SK-N-SH treated with all-trans-retinoic acid at 6 μM for 48 hours (cell line): ENCODE measurements around the gene NKD2.

Experiments used
- CSDC2 ChIP-seq: fragments of 250-450 bp; sonication (Bioruptor Pico); IDR thresholded peaks from 2 replicates; pipeline ENCODE4 v1.5.0; 2020; ENCODE audit warnings: mild to moderate bottlenecking, moderate library complexity
- SNAI2 ChIP-seq: fragments of 250-450 bp; sonication (Bioruptor Pico); IDR thresholded peaks from 2 replicates; pipeline ENCODE4 v1.5.0; 2020; ENCODE audit warnings: mild to moderate bottlenecking, moderate library complexity
- TOX ChIP-seq: fragments of 250-450 bp; sonication (Bioruptor Pico); IDR thresholded peaks from 2 replicates; pipeline ENCODE4 v1.8.0; 2021; ENCODE audit warnings: mild to moderate bottlenecking, moderate library complexity, borderline replicate concordance
- ZFP3 ChIP-seq: fragments of 250-450 bp; sonication (Bioruptor Pico); IDR thresholded peaks from 2 replicates; pipeline ENCODE4 v1.5.0; 2020; ENCODE audit warnings: mild to moderate bottlenecking, moderate library complexity
- ZNF565 ChIP-seq: fragments of 450-650 bp; formaldehyde crosslinking; conservative IDR thresholded peaks from 2 replicates; pipeline ENCODE4 v1.5.0; 2020; ENCODE audit warnings: low read depth, mild to moderate bottlenecking, moderate library complexity
- TF ChIP-seq, protein P1 (sequence below): fragments of 250-450 bp; sonication (Bioruptor Pico); IDR thresholded peaks from 2 replicates; pipeline ENCODE4 v1.8.0; 2021; ENCODE audit warnings: low read depth, mild to moderate bottlenecking, moderate library complexity, borderline replicate concordance
- TF ChIP-seq, protein P2 (sequence below): fragments of 250-450 bp; sonication (Bioruptor Pico); IDR thresholded peaks from 2 replicates; pipeline ENCODE4 v1.5.1; 2020; ENCODE audit warnings: low read depth, mild to moderate bottlenecking, moderate library complexity
- TF ChIP-seq, protein P3 (sequence below): fragments of 250-450 bp; sonication (Bioruptor Pico); IDR thresholded peaks from 2 replicates; pipeline ENCODE4 v1.8.0; 2020; ENCODE audit warnings: mild to moderate bottlenecking, moderate library complexity, borderline replicate concordance

DNA sequence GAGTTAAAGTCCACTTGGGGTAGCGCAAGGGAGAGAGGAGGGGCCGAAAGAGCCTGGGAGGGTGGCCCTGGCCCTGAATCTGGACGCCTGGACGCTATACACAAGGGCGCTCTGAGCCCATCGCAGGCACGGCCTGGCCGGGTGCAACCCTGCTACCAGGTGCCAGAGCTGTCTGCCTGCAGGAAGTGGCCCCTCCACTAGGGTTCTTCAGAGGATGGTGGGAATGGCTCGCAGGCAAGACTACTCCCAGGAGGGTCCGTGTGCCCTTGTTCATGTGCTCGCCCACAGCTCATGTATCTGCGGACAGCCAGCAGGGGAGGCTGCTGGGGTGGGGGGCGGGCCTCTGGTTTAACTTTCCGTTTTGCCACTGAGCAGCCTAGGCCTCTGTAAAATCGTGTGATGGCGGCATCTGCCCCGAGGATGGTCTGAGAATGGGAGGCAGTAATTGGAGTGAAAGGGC lies 1.4 kb upstream of the NKD2 start:
- TF ChIP-seq ZFP3 (CRISPR knock-in tag) = no peak
- TF ChIP-seq TOX (CRISPR knock-in tag) = no peak
- TF ChIP-seq, protein P1, sequence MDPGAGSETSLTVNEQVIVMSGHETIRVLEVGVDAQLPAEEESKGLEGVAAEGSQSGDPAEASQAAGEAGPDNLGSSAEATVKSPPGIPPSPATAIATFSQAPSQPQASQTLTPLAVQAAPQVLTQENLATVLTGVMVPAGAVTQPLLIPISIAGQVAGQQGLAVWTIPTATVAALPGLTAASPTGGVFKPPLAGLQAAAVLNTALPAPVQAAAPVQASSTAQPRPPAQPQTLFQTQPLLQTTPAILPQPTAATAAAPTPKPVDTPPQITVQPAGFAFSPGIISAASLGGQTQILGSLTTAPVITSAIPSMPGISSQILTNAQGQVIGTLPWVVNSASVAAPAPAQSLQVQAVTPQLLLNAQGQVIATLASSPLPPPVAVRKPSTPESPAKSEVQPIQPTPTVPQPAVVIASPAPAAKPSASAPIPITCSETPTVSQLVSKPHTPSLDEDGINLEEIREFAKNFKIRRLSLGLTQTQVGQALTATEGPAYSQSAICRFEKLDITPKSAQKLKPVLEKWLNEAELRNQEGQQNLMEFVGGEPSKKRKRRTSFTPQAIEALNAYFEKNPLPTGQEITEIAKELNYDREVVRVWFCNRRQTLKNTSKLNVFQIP (CRISPR knock-in tag) = no peak
- no peak for TF ChIP-seq SNAI2 (CRISPR knock-in tag)
- TF ChIP-seq, protein P2, sequence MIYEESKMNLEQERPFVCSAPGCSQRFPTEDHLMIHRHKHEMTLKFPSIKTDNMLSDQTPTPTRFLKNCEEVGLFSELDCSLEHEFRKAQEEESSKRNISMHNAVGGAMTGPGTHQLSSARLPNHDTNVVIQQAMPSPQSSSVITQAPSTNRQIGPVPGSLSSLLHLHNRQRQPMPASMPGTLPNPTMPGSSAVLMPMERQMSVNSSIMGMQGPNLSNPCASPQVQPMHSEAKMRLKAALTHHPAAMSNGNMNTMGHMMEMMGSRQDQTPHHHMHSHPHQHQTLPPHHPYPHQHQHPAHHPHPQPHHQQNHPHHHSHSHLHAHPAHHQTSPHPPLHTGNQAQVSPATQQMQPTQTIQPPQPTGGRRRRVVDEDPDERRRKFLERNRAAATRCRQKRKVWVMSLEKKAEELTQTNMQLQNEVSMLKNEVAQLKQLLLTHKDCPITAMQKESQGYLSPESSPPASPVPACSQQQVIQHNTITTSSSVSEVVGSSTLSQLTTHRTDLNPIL (CRISPR knock-in tag) = no peak
- TF ChIP-seq, protein P3, sequence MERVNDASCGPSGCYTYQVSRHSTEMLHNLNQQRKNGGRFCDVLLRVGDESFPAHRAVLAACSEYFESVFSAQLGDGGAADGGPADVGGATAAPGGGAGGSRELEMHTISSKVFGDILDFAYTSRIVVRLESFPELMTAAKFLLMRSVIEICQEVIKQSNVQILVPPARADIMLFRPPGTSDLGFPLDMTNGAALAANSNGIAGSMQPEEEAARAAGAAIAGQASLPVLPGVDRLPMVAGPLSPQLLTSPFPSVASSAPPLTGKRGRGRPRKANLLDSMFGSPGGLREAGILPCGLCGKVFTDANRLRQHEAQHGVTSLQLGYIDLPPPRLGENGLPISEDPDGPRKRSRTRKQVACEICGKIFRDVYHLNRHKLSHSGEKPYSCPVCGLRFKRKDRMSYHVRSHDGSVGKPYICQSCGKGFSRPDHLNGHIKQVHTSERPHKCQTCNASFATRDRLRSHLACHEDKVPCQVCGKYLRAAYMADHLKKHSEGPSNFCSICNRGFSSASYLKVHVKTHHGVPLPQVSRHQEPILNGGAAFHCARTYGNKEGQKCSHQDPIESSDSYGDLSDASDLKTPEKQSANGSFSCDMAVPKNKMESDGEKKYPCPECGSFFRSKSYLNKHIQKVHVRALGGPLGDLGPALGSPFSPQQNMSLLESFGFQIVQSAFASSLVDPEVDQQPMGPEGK (CRISPR knock-in tag) = no peak
- TF ChIP-seq ZNF565 (CRISPR knock-in tag) = no peak
- TF ChIP-seq CSDC2 = no peak
